ENCODE data around the gene STK25.

STK25 gene

GRCh38 chr2:241467777-241468475 is 40.5 kb downstream of the STK25 start:
- DNase-seq (ENCODE audit: extremely low read depth, low read depth), result no peak
- no peak for TF ChIP-seq CTCF (IDR thresholded peaks at IDR 0.05; ENCODE audit: low read depth, low read length)

DNA sequence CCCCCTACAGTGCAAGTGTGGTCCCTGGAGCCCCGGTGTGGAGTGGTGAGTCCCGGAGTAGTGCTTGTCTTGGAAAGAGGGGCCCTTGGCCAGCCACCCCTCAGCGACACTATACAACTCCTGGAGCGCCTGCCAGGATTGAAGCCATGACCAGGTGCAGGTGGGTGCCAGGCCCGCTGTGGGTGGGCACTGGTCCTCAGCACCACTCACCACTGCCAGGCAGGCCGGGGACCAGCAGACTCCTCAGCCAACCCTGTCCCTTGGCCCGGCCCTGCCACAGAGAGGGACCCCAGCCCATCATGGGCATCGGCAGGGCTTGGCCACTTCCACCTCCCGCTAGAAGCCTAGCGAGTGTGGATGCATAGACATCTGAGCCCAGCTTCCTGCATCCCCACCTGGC is 42.2 kb downstream of the STK25 start:
- DNase-seq (ENCODE audit: extremely low read depth, low read depth), result no peak
- no peak for TF ChIP-seq CTCF (IDR thresholded peaks at IDR 0.05; ENCODE audit: low read depth, low read length)

DNA sequence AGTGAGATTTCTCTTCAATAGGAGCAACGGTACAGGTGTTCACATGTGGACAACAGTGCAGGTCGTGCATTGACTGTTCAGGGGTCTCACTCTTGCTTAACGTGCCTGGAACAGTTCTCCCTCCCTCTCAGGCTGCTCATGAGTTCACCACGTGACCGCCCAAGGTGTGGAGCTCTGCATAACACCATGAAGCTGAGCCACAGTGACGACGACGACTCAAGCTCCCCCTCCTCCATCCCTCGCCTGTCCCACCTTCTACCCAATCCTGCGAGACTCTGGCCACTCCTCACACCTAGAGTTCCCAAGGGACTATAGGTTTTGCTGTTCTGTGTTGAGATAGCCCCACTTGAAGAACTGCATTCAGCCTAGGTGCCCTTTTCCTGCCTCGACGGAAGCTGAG is 42.8 kb downstream of the STK25 start:
- DNase-seq (ENCODE audit: extremely low read depth, low read depth), result no peak
- no peak for TF ChIP-seq CTCF (IDR thresholded peaks at IDR 0.05; ENCODE audit: low read depth, low read length)

DNA sequence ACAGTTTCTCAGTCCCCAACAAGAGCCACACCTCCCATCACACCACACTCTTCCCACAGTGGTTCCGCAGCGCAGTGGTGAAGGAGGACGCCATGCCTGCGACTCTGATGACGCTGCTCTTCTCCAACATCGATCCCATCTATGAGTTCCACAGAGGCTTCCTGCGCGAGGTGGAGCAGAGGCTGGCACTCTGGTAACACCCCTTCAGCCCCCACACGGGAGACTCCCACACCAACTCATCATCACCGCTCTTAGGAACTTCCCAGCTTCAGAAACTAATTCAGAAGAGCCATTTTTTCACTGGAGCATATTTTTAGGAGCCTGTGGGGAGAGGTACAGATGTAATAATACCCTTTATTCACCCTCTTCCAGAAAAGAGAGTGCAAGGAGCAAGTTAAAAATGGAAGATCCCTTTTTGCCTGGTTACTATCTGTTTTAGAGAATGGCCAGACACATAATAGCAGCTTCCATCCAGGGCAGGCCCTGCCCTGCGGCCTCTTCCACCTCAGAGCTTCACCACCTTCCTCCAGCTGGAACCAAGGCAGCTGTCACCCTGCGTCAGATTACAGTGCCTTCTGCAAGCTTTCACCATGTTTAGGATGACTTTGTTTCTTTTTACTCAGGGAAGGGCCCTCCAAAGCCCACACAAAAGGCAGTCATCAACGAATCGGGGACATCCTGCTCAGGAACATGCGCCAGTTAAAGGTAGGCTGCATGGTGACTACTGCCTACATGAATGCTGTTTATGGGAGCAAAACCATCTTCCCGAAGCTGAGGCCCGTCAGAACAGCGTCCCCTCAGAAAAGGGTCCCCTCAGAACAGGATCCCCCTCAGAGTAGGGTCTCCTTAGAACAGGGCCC is 44.9 kb downstream of the STK25 start:
- no peak for TF ChIP-seq CTCF (IDR thresholded peaks at IDR 0.05; ENCODE audit: low read depth, low read length)
- DNase-seq (ENCODE audit: extremely low read depth, low read depth), result no peak

- no peak for DNase-seq (ENCODE audit: extremely low read depth, low read depth)
- no peak for TF ChIP-seq CTCF (IDR thresholded peaks at IDR 0.05; ENCODE audit: low read depth, low read length)
Observed at GRCh38 chr2:241461693-241462677, 46.4 kb downstream of the STK25 start.

- no peak for TF ChIP-seq CTCF (IDR thresholded peaks at IDR 0.05; ENCODE audit: low read depth, low read length)
- no peak for DNase-seq (ENCODE audit: extremely low read depth, low read depth)
Observed at GRCh38 chr2:241460631-241461030, 47.8 kb downstream of the STK25 start.

Data from AG09319 (cell line).